GM12878 (cell line): Measurements from ENCODE around the gene DCN. TPM values are rescaled to one million over a fixed set of nuclear protein-coding genes. Genes with fewer than 3 reads are reported as not detected.

Experiments
- ATAC-seq: fragments of 200-7000 bp; cut with Tn5 transposase; 3 replicates; pipeline ENCODE4 v1.9.1; 2020; ENCODE audit warnings: mild to moderate bottlenecking, moderate library complexity
- BruUV-seq: library from RNA; stranded (reverse); fragments of 400-500 nt; replicated peaks from 2 replicates; lab custom pipeline; 2021; lab: Mats Ljungman, UMichigan
- CTCF ChIA-PET: fragments of 300-600 bp; sonication (Branson Sonifier 250); formaldehyde crosslinking; extraction: SDS; loops from one replicate; lab custom pipeline; 2021; ENCODE audit warnings: inconsistent platforms; lab: Yijun Ruan, JAX
- POLR2A ChIA-PET: fragments of 350-600 bp; formaldehyde crosslinking; extraction: SDS; loops from one replicate; lab custom pipeline; 2021; ENCODE audit warnings: inconsistent platforms; lab: Charles Lee
- RAD21 ChIA-PET: fragments of 300-600 bp; sonication (Branson Sonifier 250); formaldehyde crosslinking; loops from one replicate; lab custom pipeline; 2023; ENCODE audit warnings: antibody characterized with exemption; ENCODE audit not compliant: unreplicated experiment; lab: Charles Lee
- SMC1A ChIA-PET: fragments of 300-600 bp; sonication (Branson Sonifier 250); formaldehyde crosslinking; loops from one replicate; lab custom pipeline; 2023; ENCODE audit not compliant: unreplicated experiment, uncharacterized antibody; lab: Charles Lee
- DNase-seq: peaks from one replicate; pipeline ENCODE4 v3.0.0-alpha.2; 2011; ENCODE audit warnings: low read depth, low spot score
- FAIRE-seq: peaks from 3 replicates; lab custom pipeline; 2011; peaks lifted over from hg19 to GRCh38; lab: Jason Lieb, UNC
- H2AFZ ChIP-seq: 2 replicates; pipeline ENCODE4 v1.6.0; 2011; ENCODE audit warnings: low read depth, low read length, control low read depth; ENCODE audit not compliant: control insufficient read depth
- H3K27ac ChIP-seq: 2 replicates; pipeline ENCODE4 v1.5.1; 2011; ENCODE audit warnings: control low read depth; ENCODE audit not compliant: control insufficient read depth, insufficient read depth
- H3K27me3 ChIP-seq, 2 experiments: replicated peaks in 1 of 2; 2 replicates each; pipeline versions ENCODE4 v1.6.0 to v1.6.1; 2011; ENCODE audit warnings: low read length in 1 of 2; ENCODE audit not compliant: control insufficient read depth in 2 of 2, insufficient read depth in 2 of 2
- H3K36me3 ChIP-seq, 2 experiments: 2 replicates each; pipeline ENCODE4 v1.5.1; 2011; ENCODE audit warnings: low read length in 1 of 2; ENCODE audit not compliant: control insufficient read depth in 2 of 2, insufficient read depth in 2 of 2
- H3K4me1 ChIP-seq: 2 replicates; pipeline ENCODE4 v1.6.1; 2011; ENCODE audit warnings: mild to moderate bottlenecking, low read length, moderate library complexity, mixed read lengths; ENCODE audit not compliant: control insufficient read depth, insufficient read depth
- H3K4me2 ChIP-seq: 2 replicates; pipeline ENCODE4 v1.6.0; 2011; ENCODE audit warnings: control low read depth; ENCODE audit not compliant: control insufficient read depth, insufficient read depth
- H3K4me3 ChIP-seq: fragments of 200-600 bp; sonication (generic); 2 replicates; pipeline ENCODE4 v1.5.1; 2016
- H3K79me2 ChIP-seq: 2 replicates; pipeline ENCODE4 v1.6.0; 2011; ENCODE audit warnings: low read length; ENCODE audit not compliant: control insufficient read depth, insufficient read depth
- H3K9ac ChIP-seq: 2 replicates; pipeline ENCODE4 v1.8.0; 2011; ENCODE audit warnings: low read length, control low read depth, mixed read lengths; ENCODE audit not compliant: control insufficient read depth, insufficient read depth
- H3K9me3 ChIP-seq: replicated peaks from 3 replicates; pipeline ENCODE4 v1.5.1; 2011; ENCODE audit warnings: mild to moderate bottlenecking, low read length; ENCODE audit not compliant: control insufficient read depth, insufficient read depth
- H4K20me1 ChIP-seq: 2 replicates; pipeline ENCODE4 v1.6.0; 2011; ENCODE audit not compliant: control insufficient read depth, insufficient read depth
- CBX3 ChIP-seq: fragments of 200-600 bp; sonication (generic); IDR thresholded peaks from 2 replicates; pipeline ENCODE4 v1.6.1; 2016; ENCODE audit warnings: low read depth, borderline replicate concordance
- WGBS: methylation state at CpG from one replicate; pipeline ENCODE4 v1.1.6; 2016; ENCODE audit warnings: low lambda C conversion rate; ENCODE audit not compliant: insufficient replicate concordance, insufficient coverage; ENCODE audit errors: missing lambda C conversion rate; 5-methylcytosine and 5-hydroxymethylcytosine counted together
- in situ Hi-C: fragments of 300-500 bp; cut with MboI; formaldehyde crosslinking; loops from 9 replicates; pipeline ENCODE4 v1.14.3; 2018; ENCODE audit warnings: mixed read lengths
- intact Hi-C: fragments of 100-400 bp; cut with micrococcal nuclease; formaldehyde crosslinking; loops from one replicate; pipeline ENCODE4 v1.14.2; 2022; ENCODE audit not compliant: unreplicated experiment
- polyA plus RNA-seq, 11 experiments: library from polyadenylated mRNA; depleted of rRNA in 4 of 11; unstranded in 6 of 11; stranded (reverse) in 5 of 11; fragments of >200 nt; fragmentation: Nextera tagmentation in 4 of 11; fragmentation: Illumina TruSeq in 1 of 11; extraction: Ambion mirVana in 4 of 11; extraction: Trizol in 1 of 11; gene quantifications; 1 replicate in 1 of 11; 2 replicates in 10 of 11; pipeline versions ENCODE4 v1.2.1 to v1.2.3, GENCODE V29; 2011 to 2016; ENCODE audit warnings: inconsistent platforms in 2 of 11, missing spikeins in 2 of 11, low read depth in 1 of 11
- total RNA-seq, 4 experiments: library from RNA; depleted of rRNA in 3 of 4; stranded (reverse); fragments of >200 nt in 3 of 4; fragmentation: Illumina TruSeq in 1 of 4; extraction: Trizol in 1 of 4; gene quantifications; 2 replicates each; pipeline versions ENCODE4 v1.2.1 to v1.2.3, GENCODE V29; 2013 to 2021
- TF ChIP-seq, protein P1 (sequence below): IDR thresholded peaks from 2 replicates; pipeline ENCODE4 v1.6.1; 2011; ENCODE audit warnings: low read depth, low read length, improper control_type of control experiment, borderline replicate concordance
- TF ChIP-seq, protein P2 (sequence below): IDR thresholded peaks from 2 replicates; pipeline ENCODE4 v1.6.1; 2012; ENCODE audit warnings: low read depth, low read length, improper control_type of control experiment
- TF ChIP-seq, protein P3 (sequence below), 3 experiments: IDR thresholded peaks in 2 of 3; conservative IDR thresholded peaks in 1 of 3; 2 replicates each; pipeline ENCODE4 v1.5.1; 2011; ENCODE audit warnings: low read depth in 3 of 3, low read length in 3 of 3, mild to moderate bottlenecking in 3 of 3, control low read depth in 2 of 3, moderate library complexity in 2 of 3, inconsistent platforms in 1 of 3, mixed read lengths in 1 of 3; ENCODE audit not compliant: control insufficient read depth in 2 of 3, insufficient read depth in 1 of 3; ENCODE audit errors: extremely low read depth in 1 of 3
- TF ChIP-seq, protein P4 (sequence below): IDR thresholded peaks from 2 replicates; pipeline ENCODE4 v1.6.1; 2012; ENCODE audit warnings: improper control_type of control experiment, low read depth, low read length; ENCODE audit not compliant: insufficient replicate concordance
- TF ChIP-seq, protein P5 (sequence below): fragments of 450-650 bp; formaldehyde crosslinking; IDR thresholded peaks from 2 replicates; pipeline ENCODE4 v1.4.0; 2022; ENCODE audit warnings: mild to moderate bottlenecking, moderate library complexity

DCN gene
- total and polyA plus RNA-seq, 10 of the 15 experiments (the other 5 are each of a cell fraction or from before 2014, with no cell fraction given), result 0.07 to 2.1 (median 0.75) TPM; not detected in 6

DNA sequence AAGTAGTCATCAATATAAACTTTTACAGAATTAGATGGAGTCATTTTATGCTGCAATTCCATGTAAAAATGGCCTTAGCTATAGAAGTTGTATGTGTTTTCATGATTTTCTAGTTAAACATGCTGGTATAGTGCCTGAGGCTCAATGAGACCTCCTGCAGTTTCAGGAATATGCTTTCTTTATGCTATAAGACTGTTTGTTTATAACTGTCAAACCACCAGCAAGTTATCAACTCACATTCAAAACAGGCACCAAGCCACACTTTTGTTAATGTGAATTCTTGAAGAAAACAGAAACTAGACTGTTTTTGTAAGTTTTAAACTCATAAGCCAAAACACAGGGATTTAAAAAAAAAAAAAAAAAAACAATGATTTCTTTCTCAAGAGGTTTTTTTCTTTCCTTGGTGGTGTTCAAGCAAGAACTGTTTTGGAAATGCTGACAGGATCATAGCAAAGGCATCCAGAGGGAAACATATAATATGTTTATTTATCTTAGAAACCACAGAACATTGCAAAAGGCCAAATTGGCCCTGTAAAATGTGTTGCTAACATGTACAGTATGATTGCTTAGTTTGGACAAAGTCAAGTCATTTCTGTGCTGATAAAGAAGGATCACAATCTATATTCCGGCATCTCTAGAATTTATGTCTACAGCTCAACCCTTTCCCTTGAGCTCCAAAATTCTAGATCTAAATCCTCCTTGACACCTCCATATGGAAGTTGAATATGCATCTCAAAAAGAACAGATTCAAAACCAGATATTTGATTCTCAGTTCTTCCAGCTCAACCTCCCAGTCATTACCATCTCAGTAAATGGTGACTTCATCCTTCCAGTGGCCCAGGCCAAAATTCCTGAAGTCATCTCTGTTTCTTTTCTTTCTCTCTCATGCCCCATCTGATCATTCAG is 42.3 kb downstream of the DCN start:
- RAD21 ChIA-PET, result no interaction called here
- ATAC-seq (no peak), DNase-seq (no peak), FAIRE-seq (no peak)
- no peaks in the 10 kb centered on the region for H3K79me2 ChIP-seq
- no peaks in the 10 kb centered on the region for H3K27me3 ChIP-seq
- H3K4me1 ChIP-seq, result no peaks in the 10 kb centered on the region
- POLR2A ChIA-PET, result no interaction called here
- H3K9ac ChIP-seq, result no peak overlapping the region
- SMC1A ChIA-PET, result no interaction called here
- no peaks in the 10 kb centered on the region for H3K36me3 ChIP-seq
- CTCF ChIA-PET, result no interaction called here
- WGBS, result 87% methylated on average over 1 of the region's 1 CpG
- no peaks in the 10 kb centered on the region for H3K9me3 ChIP-seq
- in situ Hi-C loops (no loop called here), intact Hi-C loops (no loop called here)
- H3K27ac ChIP-seq, result no peak overlapping the region
- no peak overlapping the region for H2AFZ ChIP-seq
- H3K4me3 ChIP-seq, result no peak overlapping the region
- BruUV-seq, result no TSS peak
- H3K4me2 ChIP-seq, result no peak overlapping the region
- no peaks in the 10 kb centered on the region for H4K20me1 ChIP-seq
- TF ChIP-seq, protein P1, sequence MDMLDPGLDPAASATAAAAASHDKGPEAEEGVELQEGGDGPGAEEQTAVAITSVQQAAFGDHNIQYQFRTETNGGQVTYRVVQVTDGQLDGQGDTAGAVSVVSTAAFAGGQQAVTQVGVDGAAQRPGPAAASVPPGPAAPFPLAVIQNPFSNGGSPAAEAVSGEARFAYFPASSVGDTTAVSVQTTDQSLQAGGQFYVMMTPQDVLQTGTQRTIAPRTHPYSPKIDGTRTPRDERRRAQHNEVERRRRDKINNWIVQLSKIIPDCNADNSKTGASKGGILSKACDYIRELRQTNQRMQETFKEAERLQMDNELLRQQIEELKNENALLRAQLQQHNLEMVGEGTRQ, result no peak
- TF ChIP-seq, protein P2, sequence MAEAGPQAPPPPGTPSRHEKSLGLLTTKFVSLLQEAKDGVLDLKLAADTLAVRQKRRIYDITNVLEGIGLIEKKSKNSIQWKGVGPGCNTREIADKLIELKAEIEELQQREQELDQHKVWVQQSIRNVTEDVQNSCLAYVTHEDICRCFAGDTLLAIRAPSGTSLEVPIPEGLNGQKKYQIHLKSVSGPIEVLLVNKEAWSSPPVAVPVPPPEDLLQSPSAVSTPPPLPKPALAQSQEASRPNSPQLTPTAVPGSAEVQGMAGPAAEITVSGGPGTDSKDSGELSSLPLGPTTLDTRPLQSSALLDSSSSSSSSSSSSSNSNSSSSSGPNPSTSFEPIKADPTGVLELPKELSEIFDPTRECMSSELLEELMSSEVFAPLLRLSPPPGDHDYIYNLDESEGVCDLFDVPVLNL, result no peak
- TF ChIP-seq, protein P3, sequence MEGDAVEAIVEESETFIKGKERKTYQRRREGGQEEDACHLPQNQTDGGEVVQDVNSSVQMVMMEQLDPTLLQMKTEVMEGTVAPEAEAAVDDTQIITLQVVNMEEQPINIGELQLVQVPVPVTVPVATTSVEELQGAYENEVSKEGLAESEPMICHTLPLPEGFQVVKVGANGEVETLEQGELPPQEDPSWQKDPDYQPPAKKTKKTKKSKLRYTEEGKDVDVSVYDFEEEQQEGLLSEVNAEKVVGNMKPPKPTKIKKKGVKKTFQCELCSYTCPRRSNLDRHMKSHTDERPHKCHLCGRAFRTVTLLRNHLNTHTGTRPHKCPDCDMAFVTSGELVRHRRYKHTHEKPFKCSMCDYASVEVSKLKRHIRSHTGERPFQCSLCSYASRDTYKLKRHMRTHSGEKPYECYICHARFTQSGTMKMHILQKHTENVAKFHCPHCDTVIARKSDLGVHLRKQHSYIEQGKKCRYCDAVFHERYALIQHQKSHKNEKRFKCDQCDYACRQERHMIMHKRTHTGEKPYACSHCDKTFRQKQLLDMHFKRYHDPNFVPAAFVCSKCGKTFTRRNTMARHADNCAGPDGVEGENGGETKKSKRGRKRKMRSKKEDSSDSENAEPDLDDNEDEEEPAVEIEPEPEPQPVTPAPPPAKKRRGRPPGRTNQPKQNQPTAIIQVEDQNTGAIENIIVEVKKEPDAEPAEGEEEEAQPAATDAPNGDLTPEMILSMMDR (IDR thresholded peaks at IDR 0.05 in 2 of 3, conservative IDR thresholded peaks at IDR 0.05 in 1 of 3; ENCODE audit: control insufficient read depth in 2 of 3, extremely low read depth in 1 of 3, insufficient read depth in 1 of 3, low read depth in 3 of 3, low read length in 3 of 3), result no peak
- TF ChIP-seq, protein P4, sequence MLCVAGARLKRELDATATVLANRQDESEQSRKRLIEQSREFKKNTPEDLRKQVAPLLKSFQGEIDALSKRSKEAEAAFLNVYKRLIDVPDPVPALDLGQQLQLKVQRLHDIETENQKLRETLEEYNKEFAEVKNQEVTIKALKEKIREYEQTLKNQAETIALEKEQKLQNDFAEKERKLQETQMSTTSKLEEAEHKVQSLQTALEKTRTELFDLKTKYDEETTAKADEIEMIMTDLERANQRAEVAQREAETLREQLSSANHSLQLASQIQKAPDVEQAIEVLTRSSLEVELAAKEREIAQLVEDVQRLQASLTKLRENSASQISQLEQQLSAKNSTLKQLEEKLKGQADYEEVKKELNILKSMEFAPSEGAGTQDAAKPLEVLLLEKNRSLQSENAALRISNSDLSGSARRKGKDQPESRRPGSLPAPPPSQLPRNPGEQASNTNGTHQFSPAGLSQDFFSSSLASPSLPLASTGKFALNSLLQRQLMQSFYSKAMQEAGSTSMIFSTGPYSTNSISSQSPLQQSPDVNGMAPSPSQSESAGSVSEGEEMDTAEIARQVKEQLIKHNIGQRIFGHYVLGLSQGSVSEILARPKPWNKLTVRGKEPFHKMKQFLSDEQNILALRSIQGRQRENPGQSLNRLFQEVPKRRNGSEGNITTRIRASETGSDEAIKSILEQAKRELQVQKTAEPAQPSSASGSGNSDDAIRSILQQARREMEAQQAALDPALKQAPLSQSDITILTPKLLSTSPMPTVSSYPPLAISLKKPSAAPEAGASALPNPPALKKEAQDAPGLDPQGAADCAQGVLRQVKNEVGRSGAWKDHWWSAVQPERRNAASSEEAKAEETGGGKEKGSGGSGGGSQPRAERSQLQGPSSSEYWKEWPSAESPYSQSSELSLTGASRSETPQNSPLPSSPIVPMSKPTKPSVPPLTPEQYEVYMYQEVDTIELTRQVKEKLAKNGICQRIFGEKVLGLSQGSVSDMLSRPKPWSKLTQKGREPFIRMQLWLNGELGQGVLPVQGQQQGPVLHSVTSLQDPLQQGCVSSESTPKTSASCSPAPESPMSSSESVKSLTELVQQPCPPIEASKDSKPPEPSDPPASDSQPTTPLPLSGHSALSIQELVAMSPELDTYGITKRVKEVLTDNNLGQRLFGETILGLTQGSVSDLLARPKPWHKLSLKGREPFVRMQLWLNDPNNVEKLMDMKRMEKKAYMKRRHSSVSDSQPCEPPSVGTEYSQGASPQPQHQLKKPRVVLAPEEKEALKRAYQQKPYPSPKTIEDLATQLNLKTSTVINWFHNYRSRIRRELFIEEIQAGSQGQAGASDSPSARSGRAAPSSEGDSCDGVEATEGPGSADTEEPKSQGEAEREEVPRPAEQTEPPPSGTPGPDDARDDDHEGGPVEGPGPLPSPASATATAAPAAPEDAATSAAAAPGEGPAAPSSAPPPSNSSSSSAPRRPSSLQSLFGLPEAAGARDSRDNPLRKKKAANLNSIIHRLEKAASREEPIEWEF, result no peak
- TF ChIP-seq, protein P5, sequence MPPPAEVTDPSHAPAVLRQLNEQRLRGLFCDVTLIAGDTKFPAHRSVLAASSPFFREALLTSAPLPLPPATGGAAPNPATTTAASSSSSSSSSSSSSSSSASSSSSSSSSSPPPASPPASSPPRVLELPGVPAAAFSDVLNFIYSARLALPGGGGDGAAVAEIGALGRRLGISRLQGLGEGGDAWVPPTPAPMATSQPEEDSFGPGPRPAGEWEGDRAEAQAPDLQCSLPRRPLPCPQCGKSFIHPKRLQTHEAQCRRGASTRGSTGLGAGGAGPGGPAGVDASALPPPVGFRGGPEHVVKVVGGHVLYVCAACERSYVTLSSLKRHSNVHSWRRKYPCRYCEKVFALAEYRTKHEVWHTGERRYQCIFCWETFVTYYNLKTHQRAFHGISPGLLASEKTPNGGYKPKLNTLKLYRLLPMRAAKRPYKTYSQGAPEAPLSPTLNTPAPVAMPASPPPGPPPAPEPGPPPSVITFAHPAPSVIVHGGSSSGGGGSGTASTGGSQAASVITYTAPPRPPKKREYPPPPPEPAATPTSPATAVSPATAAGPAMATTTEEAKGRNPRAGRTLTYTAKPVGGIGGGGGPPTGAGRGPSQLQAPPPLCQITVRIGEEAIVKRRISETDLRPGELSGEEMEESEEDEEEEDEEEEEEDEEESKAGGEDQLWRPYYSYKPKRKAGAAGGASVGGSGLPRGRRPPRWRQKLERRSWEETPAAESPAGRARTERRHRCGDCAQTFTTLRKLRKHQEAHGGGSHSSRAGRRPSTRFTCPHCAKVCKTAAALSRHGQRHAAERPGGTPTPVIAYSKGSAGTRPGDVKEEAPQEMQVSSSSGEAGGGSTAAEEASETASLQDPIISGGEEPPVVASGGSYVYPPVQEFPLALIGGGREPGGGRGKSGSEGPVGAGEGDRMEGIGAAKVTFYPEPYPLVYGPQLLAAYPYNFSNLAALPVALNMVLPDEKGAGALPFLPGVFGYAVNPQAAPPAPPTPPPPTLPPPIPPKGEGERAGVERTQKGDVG, result no peak
- TF ChIP-seq CBX3, result no peak
